Activated naive CD4-positive, alpha-beta T cell treated with anti-CD3 and anti-CD28 coated beads, Interleukin-2, amount 50 U/mL, for 24 hours (primary cell): ENCODE results near the gene DOLPP1.
A peak's percentile ranks its signal among the peaks of the same experiment; 100 is the strongest.

Experiments used
- H3K27ac Mint-ChIP-seq: one replicate; pipeline ENCODE4 v1.8.0; 2021; ENCODE audit warnings: mild to moderate bottlenecking, mixed read lengths
- H3K27me3 Mint-ChIP-seq: one replicate; pipeline ENCODE4 v1.8.0; 2021; ENCODE audit warnings: mixed read lengths
- H3K36me3 Mint-ChIP-seq: one replicate; pipeline ENCODE4 v1.8.0; 2021; ENCODE audit warnings: mixed read lengths
- H3K4me1 Mint-ChIP-seq: one replicate; pipeline ENCODE4 v1.8.0; 2021; ENCODE audit warnings: mixed read lengths
- H3K4me3 Mint-ChIP-seq: one replicate; pipeline ENCODE4 v1.8.0; 2021; ENCODE audit warnings: mild to moderate bottlenecking, mixed read lengths
- H3K9me3 Mint-ChIP-seq: one replicate; pipeline ENCODE4 v1.8.0; 2021; ENCODE audit warnings: mixed read lengths

The DOLPP1 gene

DNA sequence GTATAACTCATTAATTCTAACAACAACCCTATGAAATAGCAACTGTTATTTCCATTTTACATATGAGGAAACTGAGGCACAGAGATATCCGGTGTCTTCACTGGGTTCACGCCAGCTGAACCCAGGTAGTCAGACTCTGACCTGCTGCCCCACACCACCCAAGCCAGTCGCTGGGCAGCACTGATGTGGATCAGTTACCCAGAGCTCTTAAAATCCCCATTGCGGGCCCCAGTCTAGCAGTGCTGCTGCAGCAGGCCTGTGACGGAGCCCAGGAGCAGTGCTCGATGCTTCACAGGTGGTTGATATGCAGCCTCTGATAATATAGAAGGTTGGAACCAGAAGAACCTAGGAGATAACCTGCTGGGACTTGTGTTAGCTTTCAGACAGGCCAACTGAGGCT is 54.6 kb downstream of the DOLPP1 start:
- Mint-ChIP-seq H3K9me3 (no peaks in the 10 kb centered on the region), H3K36me3 (peaks cover 9% of the 10 kb centered on the region), H3K4me3 (no peak overlapping the region), H3K27me3 (no peaks in the 10 kb centered on the region), H3K4me1 (peaks cover 20% of the 10 kb centered on the region), H3K27ac (no peak overlapping the region)

DNA sequence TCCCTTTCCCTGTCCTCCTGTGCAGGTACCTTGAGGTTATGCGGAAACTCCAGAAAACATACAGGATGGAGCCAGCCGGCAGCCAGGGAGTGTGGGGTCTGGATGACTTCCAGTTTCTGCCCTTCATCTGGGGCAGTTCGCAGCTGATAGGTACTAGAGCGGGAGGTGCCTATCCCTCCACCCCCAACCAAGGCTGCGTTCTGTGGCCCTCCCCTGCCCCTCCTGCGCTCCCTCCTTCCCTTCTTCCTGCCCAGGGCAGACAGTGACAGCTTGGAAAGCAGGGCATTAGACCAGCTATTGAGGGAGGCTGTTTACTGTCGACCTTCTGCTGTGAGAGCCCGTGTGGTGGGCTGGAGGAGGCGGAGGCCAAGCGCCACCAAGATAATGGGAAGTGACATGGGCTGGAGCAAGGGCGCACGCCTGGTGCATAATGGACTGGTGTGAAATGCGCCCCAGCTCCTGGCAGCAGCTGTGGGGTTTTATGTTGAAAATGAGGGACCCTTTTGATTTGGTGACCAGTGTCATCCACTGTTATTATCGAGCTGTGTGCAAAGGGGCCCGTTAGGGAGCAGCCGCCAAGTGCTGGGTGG is 55.6 kb downstream of the DOLPP1 start:
- H3K4me1 Mint-ChIP-seq = peaks cover 28% of the 10 kb centered on the region
- H3K27me3 Mint-ChIP-seq = no peaks in the 10 kb centered on the region
- H3K4me3 Mint-ChIP-seq = no peak overlapping the region
- H3K27ac Mint-ChIP-seq = no peak overlapping the region
- peaks cover 5% of the 10 kb centered on the region for H3K36me3 Mint-ChIP-seq
- no peaks in the 10 kb centered on the region for H3K9me3 Mint-ChIP-seq

DNA sequence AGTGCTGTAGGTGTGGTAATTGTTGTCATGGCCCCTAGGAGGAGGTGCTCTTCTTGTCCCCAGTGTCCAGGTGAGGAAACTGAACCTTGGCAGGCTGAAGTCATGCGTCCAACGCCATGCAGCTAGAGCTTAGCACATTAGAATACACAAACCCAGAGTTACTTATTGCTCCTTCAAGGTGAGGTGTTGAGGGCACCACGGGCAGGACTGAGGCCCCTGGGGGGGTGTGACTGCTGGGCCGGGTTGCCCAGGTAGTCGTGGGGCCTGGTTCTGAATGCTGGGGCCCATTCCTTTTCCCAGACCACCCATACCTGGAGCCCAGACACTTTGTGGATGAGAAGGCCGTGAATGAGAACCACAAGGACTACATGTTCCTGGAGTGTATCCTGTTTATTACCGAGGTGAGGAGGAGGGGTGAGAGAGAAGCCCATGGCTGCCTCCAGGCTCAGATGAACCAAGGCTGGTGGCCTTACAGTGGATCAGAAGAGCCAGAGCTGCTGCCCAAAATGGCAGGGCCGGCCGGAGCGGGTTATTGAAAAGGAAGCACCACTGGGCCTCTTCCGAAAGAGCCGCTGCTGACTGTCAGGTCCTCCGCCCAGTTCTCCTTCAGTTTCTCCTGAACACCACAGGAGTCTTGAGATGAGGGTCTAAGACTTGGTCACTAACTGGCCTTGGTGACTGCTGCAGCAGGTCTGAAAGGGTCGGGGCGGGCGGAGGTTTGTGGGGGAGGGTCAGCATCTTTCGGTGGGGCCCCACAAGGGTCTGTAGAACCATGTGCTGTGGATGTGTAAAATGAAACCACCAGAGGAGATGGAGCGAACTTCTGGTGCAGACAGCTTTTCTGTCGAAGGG is 56.6 kb downstream of the DOLPP1 start:
- H3K4me1 Mint-ChIP-seq = peaks cover 27% of the 10 kb centered on the region
- H3K27ac Mint-ChIP-seq = no peak overlapping the region
- no peaks in the 10 kb centered on the region for H3K27me3 Mint-ChIP-seq
- H3K36me3 Mint-ChIP-seq = peaks cover 5% of the 10 kb centered on the region
- H3K4me3 Mint-ChIP-seq = no peak overlapping the region
- H3K9me3 Mint-ChIP-seq = no peaks in the 10 kb centered on the region

DNA sequence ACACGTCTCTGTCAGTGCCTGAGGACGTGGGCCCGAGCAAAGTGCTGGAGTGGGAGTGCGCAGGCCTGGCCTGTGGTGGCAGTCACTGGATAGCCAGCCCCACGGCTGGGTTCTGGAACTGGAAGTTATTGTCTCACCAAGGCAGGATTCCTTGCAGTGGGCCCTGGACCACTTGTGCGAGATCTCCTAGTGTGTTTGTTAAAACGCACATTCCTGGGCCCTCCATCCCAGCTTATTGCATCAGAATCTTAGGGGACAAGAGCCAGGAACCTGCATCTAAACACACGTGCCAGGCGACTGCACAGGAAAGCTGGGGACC is 57.2 kb downstream of the DOLPP1 start:
- Mint-ChIP-seq H3K9me3 (no peaks in the 10 kb centered on the region), H3K4me3 (no peak overlapping the region), H3K27me3 (no peaks in the 10 kb centered on the region), H3K27ac (no peak overlapping the region), H3K36me3 (peaks cover 5% of the 10 kb centered on the region), H3K4me1 (peaks cover 33% of the 10 kb centered on the region)

DNA sequence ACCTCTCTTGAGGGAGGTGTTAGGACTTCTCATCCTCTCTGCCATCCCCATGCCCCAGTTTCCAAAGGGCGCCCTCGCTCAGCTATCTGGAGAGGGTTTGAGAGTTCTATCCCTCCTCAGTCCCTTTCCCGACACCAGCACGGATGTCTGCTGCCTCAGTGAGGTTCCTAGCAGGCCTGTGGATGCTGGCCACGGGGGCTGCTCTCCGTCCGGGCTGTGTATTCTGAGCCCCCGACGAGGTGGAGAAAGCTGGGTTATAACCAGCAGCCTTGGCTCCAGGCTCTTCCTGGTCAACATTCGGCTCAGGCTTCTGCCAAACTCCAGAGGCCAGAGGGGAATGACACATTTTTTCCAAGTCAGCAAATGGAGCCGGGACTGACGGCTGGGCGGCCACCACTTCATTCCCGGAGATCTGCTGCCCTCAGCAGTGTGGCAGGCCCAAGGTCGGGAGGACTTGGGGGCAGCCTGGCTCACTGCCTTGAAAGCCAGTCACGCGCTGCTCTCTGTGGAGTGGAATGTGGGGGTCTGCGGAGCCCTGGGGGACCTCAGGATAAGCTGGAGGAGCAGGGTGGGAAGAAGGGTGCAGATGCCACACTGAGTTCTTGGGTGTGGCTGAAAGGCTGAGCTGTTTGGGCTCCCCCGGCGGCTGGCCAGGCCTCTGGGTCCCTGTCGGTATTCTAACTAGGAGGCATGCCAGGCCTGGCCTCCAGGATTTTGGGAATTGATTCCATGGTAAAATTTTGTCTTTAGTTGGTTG is 57.7 kb downstream of the DOLPP1 start:
- Mint-ChIP-seq H3K4me3 (peak overlapping the region; percentile 88), H3K36me3 (peaks cover 2% of the 10 kb centered on the region), H3K27me3 (no peaks in the 10 kb centered on the region), H3K4me1 (peaks cover 36% of the 10 kb centered on the region), H3K9me3 (no peaks in the 10 kb centered on the region), H3K27ac (peak overlapping the region; percentile 98)

DNA sequence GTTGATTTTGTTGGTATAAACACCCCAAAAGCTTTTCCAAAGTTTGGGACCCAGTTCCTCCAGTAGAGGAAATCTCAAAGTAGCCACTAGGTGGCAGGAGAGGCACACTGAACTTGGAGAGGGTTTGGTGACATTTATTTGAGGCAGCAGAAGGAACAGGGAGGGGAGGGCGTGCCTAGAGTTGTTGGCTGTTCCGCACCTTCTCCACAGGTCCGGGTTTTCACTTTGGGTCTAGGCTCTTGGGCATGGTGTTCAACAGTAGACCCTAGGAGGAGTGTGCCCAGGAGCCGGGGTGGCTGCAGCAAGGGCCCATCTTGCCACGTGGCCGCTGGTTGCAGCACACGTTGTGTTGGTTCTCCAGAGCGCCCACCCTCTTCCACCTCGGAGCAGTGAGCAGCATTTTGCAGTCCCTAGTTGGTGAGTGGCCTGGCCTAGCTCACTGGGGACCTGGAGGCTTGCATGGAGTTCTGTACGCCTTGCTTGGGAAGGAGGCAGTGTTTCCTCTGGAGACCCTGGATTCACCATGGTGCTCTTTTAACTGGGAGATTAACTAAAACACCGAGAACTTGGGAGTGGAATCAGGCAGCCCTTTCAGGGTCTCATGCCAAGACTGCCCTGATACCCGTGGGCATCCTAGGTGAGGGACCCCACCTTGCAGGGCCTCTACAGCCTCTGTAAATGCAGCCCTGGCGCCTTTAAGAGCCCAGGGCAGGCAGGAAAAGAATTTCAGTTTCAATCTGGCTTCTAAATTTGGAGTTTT is 58.5 kb downstream of the DOLPP1 start:
- Mint-ChIP-seq H3K4me3 (peak overlapping the region; percentile 88), H3K4me1 (peaks cover 40% of the 10 kb centered on the region), H3K27ac (peak overlapping the region; percentile 98), H3K27me3 (no peaks in the 10 kb centered on the region), H3K36me3 (no peaks in the 10 kb centered on the region), H3K9me3 (no peaks in the 10 kb centered on the region)

DNA sequence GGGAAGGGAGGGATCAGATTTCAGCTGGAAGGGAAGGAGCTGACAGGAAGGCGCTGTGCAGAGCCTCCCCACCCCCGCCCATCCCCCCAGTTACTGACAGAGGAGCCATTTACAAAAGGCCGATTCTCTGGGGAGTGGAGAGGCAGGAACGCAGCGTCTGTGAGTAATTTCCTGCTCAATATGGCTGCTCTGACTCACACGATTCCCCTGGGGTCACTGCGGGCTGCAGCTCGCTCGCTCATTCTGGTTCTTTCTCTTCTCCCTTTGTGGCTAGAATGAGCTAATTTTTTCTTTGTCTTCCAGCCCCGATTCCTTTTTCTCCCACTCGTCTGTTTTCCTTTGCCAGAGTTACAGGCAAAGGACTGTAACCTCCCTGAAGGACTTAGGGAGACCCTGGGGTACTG is 59.1 kb downstream of the DOLPP1 start:
- Mint-ChIP-seq H3K4me3 (peak overlapping the region; percentile 88), H3K27ac (peak overlapping the region; percentile 98), H3K36me3 (no peaks in the 10 kb centered on the region), H3K27me3 (no peaks in the 10 kb centered on the region), H3K4me1 (peaks cover 40% of the 10 kb centered on the region), H3K9me3 (no peaks in the 10 kb centered on the region)
